ENCODE data around the gene NGB.
"Not testable (repeated sequence)": the region's sequence is repeated elsewhere in the genome, so short reads cannot be mapped to it uniquely, and the experiment has no call there.

The NGB gene, protein sequence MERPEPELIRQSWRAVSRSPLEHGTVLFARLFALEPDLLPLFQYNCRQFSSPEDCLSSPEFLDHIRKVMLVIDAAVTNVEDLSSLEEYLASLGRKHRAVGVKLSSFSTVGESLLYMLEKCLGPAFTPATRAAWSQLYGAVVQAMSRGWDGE

GRCh38 chr14:77271113-77271710 lies at the start of gene NGB:
Gene NGB, minus strand, starts transcription at chr14:77271206. Its CDS starts 269 bp downstream, at chr14:77270937.
- DNase-seq (ENCODE audit: low read depth) = no peak

GRCh38 chr14:77320238-77320935 lies 49.4 kb upstream of the NGB start, which contains the start of gene POMT2:
Gene POMT2, minus strand, starts transcription at chr14:77320883. Its CDS starts 202 bp downstream, at chr14:77320681.
- DNase-seq (ENCODE audit: low read depth) = peak; percentile 75

DNA sequence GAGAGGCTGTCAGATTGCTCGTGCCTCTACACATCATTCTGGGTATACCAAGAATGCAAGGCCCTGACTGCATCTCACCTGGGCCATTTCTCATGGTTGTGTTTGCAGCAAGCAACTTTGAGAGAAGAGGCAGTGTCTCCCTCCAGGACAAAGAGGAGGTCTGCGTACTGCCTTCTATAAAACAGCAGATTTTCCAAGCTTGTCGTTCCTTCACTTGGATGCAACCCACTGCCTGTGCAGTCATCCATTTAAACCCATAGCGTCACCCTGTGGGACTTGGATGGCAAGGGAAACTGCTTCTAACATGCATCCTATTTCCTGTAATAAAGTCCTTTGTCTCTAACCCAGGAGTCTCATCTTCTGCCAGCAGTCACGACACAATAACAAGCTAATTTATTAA lies 48.4 kb upstream of the NGB start:
- DNase-seq (ENCODE audit: low read depth) = no peak

- not testable (repeated sequence) for DNase-seq (ENCODE audit: low read depth)
Measured at GRCh38 chr14:77318756-77319155, 47.8 kb upstream of the NGB start.

DNA sequence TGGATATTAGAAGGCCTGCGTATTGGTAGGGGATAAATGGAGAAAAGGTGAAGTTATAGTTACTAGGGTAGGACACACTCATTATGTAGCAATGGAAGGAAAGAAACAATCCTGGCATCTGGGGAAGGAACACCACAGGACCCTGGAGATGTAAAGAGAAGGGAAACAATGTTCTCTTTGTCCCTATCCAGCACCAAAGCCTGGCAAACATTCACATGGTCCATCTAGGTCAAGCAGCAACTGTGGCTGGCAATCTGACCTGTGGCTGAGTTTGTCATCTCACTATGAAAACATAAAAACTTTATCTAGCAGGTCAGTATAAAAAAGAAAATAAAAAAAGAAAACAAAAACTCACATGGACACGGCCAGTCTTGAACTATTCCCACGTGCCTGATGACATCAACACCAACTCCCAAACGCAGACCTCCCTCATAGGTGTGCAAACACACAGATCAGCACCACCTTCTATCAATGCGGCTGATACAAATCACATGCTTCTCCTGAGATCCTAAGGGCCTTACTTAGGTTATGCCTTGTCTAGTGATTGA lies 47.1 kb upstream of the NGB start:
- no peak for DNase-seq (ENCODE audit: low read depth)

GRCh38 chr14:77316872-77317301 lies 45.9 kb upstream of the NGB start:
- DNase-seq (ENCODE audit: low read depth) = no peak

DNA sequence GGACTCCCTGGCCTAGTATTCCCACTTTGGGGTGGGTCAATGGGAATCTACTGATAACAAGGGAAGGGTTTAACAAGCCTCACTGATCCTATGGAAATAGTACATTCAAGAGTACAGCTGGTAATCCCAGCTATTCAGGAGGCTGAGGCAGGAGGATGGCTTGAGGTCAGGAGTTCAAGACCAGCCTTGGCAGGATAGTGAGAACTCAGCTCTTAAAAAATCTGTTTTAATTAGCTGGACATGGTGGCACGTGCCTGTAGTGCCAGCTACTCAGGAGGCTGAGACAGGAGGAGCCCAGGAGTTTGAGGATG lies 45.1 kb upstream of the NGB start:
- no peak for DNase-seq (ENCODE audit: low read depth)

DNA sequence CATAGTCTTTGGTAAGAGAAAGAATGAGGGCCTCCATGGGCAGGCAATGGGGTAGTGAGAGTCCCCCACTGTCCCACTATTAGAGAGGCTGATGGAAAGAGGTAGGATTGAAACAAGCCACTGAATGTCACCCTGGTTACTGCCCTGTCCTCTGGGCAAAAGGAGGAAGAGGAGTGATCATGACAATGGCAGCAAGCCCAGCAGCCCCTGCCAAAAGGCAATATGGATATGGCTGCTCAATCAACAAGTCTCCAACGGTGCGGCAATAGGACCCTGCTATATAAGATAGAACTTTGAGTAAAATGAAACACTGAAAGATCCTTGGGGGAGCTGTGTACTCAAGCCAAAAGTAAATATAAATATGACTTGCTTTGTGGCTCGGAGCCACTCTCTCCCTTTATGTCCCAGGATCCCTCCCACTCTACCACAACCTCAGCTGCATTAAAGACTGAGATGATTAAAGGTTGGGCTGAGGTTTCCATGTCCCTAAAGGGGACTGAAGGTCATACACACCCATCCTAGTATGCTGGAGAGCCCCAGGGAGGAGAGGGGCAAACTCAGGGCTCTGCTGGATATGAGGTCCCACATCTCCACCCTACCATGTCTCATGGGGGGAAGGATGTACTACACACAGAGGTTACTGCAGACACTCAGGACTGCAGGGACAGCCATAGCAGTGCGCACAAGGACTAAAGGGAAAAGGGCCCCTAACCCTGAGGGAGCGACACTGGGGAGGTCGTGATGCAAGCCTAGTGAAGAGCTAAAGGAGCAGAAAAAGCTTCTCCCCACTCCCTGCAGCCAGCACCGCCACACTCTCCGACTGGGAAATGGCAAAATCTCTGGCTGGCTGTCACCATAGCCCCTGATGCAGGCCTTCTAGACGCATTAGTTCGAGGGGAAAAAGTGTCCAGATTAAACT lies 43.8 kb upstream of the NGB start:
- no peak for DNase-seq (ENCODE audit: low read depth)

DNA sequence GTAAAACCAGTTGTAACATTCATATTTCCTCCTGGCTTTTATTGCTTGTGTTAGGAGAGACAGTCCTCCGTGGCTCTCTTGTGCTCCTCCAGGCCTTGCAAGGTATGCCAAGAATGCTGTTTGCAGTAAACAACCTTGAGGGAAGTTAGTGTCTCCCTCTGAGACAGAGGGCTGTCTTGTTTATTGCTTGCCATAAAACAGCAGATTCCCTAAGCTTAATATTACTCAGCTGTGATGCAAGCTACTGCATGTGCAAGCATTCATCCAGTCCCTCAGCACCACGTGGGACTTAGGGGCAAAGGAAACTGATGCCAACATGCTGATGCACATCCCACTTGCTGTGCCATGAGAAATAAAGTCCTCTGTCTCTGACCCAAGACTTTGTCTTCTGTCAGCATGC lies 43.0 kb upstream of the NGB start:
- DNase-seq (ENCODE audit: low read depth) = peak; percentile 60

- DNase-seq (ENCODE audit: low read depth) = no peak
Measured at GRCh38 chr14:77313371-77313770, 42.4 kb upstream of the NGB start.

DNA sequence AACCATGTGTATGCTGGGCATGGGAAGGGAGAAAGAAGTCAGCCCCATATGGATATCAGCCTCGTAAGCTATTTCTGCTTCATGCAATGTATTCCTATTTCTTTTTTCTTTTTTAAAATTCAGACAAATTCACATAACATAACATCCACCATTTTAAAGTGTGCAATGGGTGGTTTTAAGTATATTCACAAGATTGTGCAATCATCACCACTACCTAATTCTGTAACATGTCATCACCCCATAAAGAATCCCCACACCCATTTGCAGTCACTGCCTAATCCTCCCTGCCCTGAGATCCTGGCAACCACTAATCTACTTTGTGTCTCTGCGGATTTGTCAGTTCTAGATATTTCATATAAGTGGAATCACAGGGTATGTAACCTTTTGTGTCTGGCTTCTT lies 40.2 kb upstream of the NGB start:
- DNase-seq (ENCODE audit: low read depth) = no peak

- DNase-seq (ENCODE audit: low read depth) = no peak
Measured at GRCh38 chr14:77310026-77310425, 39.0 kb upstream of the NGB start.

GRCh38 chr14:77309131-77309530 lies 38.1 kb upstream of the NGB start:
- no peak for DNase-seq (ENCODE audit: low read depth)

DNA sequence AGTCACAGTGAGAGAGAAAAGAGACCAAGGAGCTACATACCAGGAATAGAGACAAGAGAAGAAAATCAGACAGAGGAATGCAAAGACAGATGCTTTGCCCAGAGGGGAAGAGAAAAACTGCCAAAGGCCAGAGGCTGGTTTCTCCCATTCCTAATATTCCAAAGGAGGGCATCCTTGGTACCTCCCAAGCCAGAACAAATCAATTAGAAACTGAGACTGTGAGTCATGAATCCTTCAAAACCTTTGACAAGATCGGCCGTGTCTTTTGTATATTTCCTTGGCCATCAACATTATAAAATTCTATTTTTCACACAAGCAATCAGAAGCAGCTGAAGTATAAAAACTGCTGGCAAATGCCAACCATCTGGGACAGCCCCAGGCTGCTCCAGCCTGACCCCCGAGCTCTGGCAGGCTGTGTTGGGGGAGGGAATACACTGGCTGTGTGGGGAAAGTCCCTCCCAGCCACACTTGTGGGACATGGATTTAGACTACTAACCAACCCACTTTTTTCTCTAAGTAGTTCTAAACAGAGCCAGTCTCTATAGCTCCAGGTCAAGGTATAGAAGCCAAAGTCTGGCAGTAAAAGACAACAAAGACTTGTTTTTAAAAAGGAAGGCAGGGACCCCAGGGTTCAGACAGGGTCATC lies 36.0 kb upstream of the NGB start:
- DNase-seq (ENCODE audit: low read depth) = no peak

- no peak for DNase-seq (ENCODE audit: low read depth)
Measured at GRCh38 chr14:77306416-77306815, 35.4 kb upstream of the NGB start.

- no peak for DNase-seq (ENCODE audit: low read depth)
Measured at GRCh38 chr14:77305696-77306095, 34.7 kb upstream of the NGB start.

DNA sequence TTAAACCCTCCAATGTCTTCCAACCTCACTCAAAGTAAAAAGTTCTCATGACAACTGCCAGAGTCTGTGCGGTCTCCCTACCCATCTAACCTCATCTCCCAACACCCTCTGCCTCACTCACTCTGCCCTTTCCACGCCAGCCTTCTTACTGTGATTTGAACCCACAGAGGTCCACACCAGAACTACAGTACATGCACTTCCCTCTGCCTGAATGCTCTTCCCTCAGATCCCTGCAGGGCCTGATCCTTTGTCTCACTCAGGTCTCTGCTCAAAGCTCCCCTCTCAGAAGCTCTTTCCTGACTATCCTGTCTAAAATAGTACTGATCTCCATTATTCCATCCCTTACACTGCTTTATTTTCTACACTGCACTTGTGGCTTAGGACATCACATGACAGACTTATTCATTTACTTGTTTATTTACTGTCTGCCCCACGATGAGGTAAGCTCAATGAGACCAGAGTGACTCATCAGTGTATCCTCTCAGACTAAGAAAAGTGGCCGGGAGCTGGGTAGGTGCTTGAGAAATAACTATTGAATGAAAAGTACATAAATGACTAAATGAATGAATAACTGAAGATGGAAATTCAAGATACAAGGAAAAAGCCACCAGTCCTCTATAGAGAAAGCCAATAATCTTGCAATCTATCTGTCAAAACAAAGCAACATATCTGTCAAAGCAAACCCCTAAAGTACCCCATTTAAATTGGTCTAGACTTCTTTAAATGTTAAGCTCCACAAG lies 32.6 kb upstream of the NGB start:
- peak; percentile 64 for DNase-seq (ENCODE audit: low read depth)

- DNase-seq (ENCODE audit: low read depth) = no peak
Measured at GRCh38 chr14:77302926-77303325, 31.9 kb upstream of the NGB start.

DNA sequence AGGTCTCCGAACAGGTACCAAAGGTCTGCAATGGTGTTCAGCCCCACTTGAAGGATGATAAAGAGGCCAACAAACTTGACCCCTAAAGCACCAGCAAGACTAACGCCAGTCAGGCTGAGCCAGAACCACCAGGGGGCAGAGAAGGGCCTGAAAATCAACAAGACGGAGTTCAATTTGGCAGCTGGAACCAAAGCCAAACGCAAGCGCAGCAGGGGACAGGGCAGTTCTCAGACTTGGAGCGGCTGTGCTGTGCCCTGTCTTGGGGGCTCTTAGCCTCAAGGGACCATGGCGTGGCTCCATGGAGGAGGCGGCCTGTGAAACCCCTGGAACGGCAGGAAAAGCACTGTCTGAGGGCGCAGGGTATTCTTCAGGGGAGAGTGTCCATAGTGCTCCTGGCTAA lies 30.1 kb upstream of the NGB start:
- peak; percentile 79 for DNase-seq (ENCODE audit: low read depth)

DNA sequence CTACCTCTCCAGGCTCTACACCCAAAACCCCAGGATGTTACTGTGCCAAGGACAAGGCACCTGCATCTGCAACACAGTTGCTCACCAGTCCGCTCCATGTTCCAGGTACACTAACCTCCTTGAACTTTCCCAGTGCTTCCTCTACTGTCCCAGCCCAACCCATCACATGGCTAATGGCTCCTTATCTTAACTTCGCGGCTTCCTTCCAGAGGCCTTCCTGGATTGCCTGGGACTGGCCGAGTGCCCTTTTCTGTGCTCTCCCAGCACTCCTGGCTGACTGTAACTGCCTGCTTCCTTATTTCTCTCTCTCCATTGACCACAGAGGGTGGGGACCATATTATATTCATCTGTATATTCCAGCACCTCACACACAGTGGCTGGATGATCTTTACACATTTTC lies 28.8 kb upstream of the NGB start:
- DNase-seq (ENCODE audit: low read depth) = no peak

DNA sequence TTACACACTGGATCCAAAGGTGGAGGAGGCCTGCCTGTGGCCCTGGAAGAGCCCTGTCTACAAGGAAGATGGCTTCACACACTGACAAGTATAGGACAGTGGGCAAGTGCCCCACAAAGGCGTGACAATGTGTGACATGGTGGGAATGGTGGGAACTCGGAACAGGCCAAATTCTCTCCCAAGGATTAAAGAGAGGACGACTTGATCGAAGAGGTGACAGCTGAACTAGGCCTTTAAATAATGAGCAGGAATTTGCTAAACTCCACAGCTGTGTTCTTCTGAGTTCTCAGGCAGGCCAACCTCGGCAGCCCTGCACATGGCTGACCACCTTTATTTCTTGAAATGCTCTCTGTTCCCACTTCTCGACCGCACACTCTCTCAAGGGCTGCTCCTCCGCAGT lies 25.9 kb upstream of the NGB start:
- DNase-seq (ENCODE audit: low read depth) = no peak

Measured in fibroblast of the conjunctiva (primary cell).